Breast epithelium (tissue), 3 donors: Measurements from ENCODE around the gene HIPK2.
"Not testable (repeated sequence)": the region's sequence is repeated elsewhere in the genome, so short reads cannot be mapped to it uniquely, and the experiment has no call there.

Source experiments
- POLR2A ChIP-seq: fragments of 450-650 bp; IDR thresholded peaks from one replicate; pipeline ENCODE4 v1.6.1; 2016; ENCODE audit warnings: antibody characterized with exemption, mild to moderate bottlenecking, moderate library complexity
- POLR2AphosphoS5 ChIP-seq, 3 donors: sonication (generic); formaldehyde crosslinking; IDR thresholded peaks; one replicate each; pipeline ENCODE4 v1.6.1; 2017; ENCODE audit warnings: antibody characterized with exemption in 3 of 3

- TF ChIP-seq POLR2A; POLR2AphosphoS5 (IDR thresholded peaks at IDR 0.05): not testable (repeated sequence)
Observed at GRCh38 chr7:139553991-139554700, 223.7 kb downstream of the HIPK2 start.
